ENCODE data around the gene SIRPB1.
"Not testable (repeated sequence)": the region's sequence is repeated elsewhere in the genome, so short reads cannot be mapped to it uniquely, and the experiment has no call there.

Gene SIRPB1

GRCh38 chr20:1588533-1589460, 31.0 kb downstream of the SIRPB1 start:
- no peak for DNase-seq (ENCODE audit: low read depth)

GRCh38 chr20:1587781-1588532, 31.9 kb downstream of the SIRPB1 start:
- no peak for DNase-seq (ENCODE audit: low read depth)

GRCh38 chr20:1579488-1579887, 40.3 kb downstream of the SIRPB1 start:
- no peak for DNase-seq (ENCODE audit: low read depth)

- no peak for DNase-seq (ENCODE audit: low read depth)
Measured at GRCh38 chr20:1577906-1578305, 41.9 kb downstream of the SIRPB1 start.

- not testable (repeated sequence) for DNase-seq (ENCODE audit: low read depth)
Measured at GRCh38 chr20:1577313-1577712, 42.5 kb downstream of the SIRPB1 start.

- no peak for DNase-seq (ENCODE audit: low read depth)
Measured at GRCh38 chr20:1576641-1577040, 43.2 kb downstream of the SIRPB1 start.

- DNase-seq (ENCODE audit: low read depth) = not testable (repeated sequence)
Measured at GRCh38 chr20:1576003-1576402, 43.8 kb downstream of the SIRPB1 start.

- not testable (repeated sequence) for DNase-seq (ENCODE audit: low read depth)
Measured at GRCh38 chr20:1571583-1571982, 48.2 kb downstream of the SIRPB1 start.

Measured in stimulated activated CD8-positive, alpha-beta memory T cell treated with anti-CD3 and anti-CD28 coated beads, Interleukin-15, amount 100 ng/mL, for 24 hours (primary cell).